Measurements from ENCODE around the gene NFKB1.

- TF ChIP-seq CTCF (IDR thresholded peaks at IDR 0.05; ENCODE audit: poor library complexity, severe bottlenecking): no peak
- no peak for TF ChIP-seq REST (IDR thresholded peaks at IDR 0.05; ENCODE audit: borderline replicate concordance)
- TF ChIP-seq EZH2 (IDR thresholded peaks at IDR 0.05; ENCODE audit: borderline replicate concordance, insufficient read depth, low read length, poor library complexity, severe bottlenecking): no peak
- TF ChIP-seq POLR2AphosphoS5 (IDR thresholded peaks at IDR 0.05): no peak
These were observed 18.0 kb upstream of the NFKB1 start for GRCh38 chr4:102483120-102483519.
